Gastroesophageal sphincter (tissue), 4 donors: ENCODE results near the gene KPTN. TPM values are rescaled to one million over a fixed set of nuclear protein-coding genes. Genes with fewer than 3 reads are reported as not detected.

Source experiments
- ATAC-seq: fragments of 150-250 bp; one replicate; pipeline ENCODE4 v1.9.1; 2016; ENCODE audit warnings: mild to moderate bottlenecking, moderate library complexity
- H3K27ac ChIP-seq, 4 donors: fragments of 200-600 bp; sonication (generic) in 3 of 4; 1 replicate in 3 of 4; 2 replicates in 1 of 4; pipeline ENCODE4 v1.5.1; 2016 to 2019
- H3K27me3 ChIP-seq: fragments of 200-600 bp; sonication (generic); one replicate; pipeline ENCODE4 v1.5.1; 2019
- H3K36me3 ChIP-seq, 2 donors: fragments of 200-600 bp; sonication (generic); one replicate each; pipeline ENCODE4 v1.5.1; 2019; ENCODE audit warnings: control low read depth in 1 of 2
- H3K4me1 ChIP-seq, 3 donors: fragments of 200-600 bp; sonication (generic); 1 replicate in 2 of 3; 2 replicates in 1 of 3; pipeline ENCODE4 v1.5.1; 2016 to 2019; ENCODE audit warnings: control low read depth in 2 of 3
- H3K4me3 ChIP-seq, 2 donors: fragments of 200-600 bp; sonication (generic); one replicate each; pipeline ENCODE4 v1.5.1; 2019; ENCODE audit warnings: mild to moderate bottlenecking in 1 of 2, moderate library complexity in 1 of 2
- H3K9me3 ChIP-seq, 3 donors: fragments of 200-600 bp; sonication (generic); one replicate each; pipeline ENCODE4 v1.5.1; 2017 to 2019; ENCODE audit warnings: control low read depth in 2 of 3
- EP300 ChIP-seq: sonication (generic); formaldehyde crosslinking; IDR thresholded peaks from one replicate; pipeline ENCODE4 v1.6.1; 2017; ENCODE audit warnings: antibody characterized with exemption, mild to moderate bottlenecking
- POLR2A ChIP-seq, 2 donors: fragments of 450-650 bp; IDR thresholded peaks; one replicate each; pipeline ENCODE4 v1.6.1; 2017; ENCODE audit warnings: antibody characterized with exemption in 2 of 2, mild to moderate bottlenecking in 2 of 2, moderate library complexity in 1 of 2
- POLR2AphosphoS5 ChIP-seq: sonication (generic); formaldehyde crosslinking; IDR thresholded peaks from one replicate; pipeline ENCODE4 v1.6.1; 2017; ENCODE audit warnings: antibody characterized with exemption
- WGBS, 2 donors: methylation state at CpG; one replicate each; pipeline ENCODE4 v1.1.5; 2018; ENCODE audit warnings: low coverage in 1 of 2; 5-methylcytosine and 5-hydroxymethylcytosine counted together
- total RNA-seq, 4 donors: library from RNA; depleted of rRNA; stranded (reverse); fragments of >200 nt; gene quantifications; one replicate each; pipeline ENCODE4 v1.1.0, GENCODE V29; 2016
- TF ChIP-seq, protein P1 (sequence below), 4 experiments: fragments of 200-600 bp in 2 of 4; fragments of 450-650 bp in 2 of 4; sonication (generic) in 1 of 4; IDR thresholded peaks; one replicate each; pipeline ENCODE4 v1.5.1; 2017 to 2019; ENCODE audit warnings: antibody characterized with exemption in 4 of 4, mild to moderate bottlenecking in 2 of 4, moderate library complexity in 2 of 4

Gene KPTN
- total RNA-seq, 4 donors from 2014 or later = 2.4 to 4.3 (median 3.4) TPM

DNA sequence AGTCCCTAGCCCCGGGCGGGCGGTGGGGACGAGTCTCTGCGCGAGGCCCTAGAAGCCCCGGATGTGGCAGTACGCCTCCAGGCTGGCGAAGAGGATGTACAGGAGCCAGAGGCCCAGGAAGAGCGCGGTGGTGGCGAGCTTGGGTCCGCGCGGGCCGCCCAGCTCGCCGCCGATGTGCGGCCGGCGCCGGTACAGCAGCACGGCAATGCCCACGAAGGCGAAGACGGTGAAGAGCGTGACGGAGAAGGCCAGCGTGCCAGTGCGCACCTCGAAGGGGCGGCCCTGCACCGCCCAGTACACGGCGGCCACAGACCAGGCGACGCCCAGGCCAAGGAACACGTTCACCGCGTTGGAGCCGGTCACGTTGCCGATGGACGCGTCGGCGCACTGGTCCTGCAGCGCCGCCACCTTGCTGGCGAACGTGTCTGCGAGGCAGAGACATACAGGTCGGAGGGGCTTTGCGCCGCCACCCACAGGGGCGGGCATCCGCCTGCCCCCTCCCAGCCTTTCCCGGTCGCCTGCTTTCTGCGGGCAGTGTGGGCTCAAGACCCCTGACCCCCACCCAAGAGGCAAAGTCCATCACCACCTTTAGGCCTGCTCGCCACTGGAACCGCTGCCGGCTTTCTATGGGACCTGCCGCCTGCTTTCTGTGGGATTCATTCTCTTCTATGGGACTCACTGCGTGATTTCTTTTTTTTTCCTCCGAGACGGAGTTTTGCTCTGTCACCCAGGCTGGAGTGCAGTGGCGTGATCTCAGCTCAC is 53.8 kb downstream of the KPTN start:
- ATAC-seq = peak; percentile 15
- 5 to 24% methylated on average over 4 to 9 of the region's 69 CpGs for WGBS, 2 donors
- Histone ChIP-seq H3K9me3 (no peaks in the 10 kb centered on the region), H3K27me3 (peaks cover 66% of the 10 kb centered on the region), H3K4me3 (peak overlapping the region in 1 of 2 donors; percentile 12), H3K4me1 (peaks cover 0 to 42% (median 21%) of the 10 kb centered on the region in 3 donors), H3K27ac (no peak overlapping the region), H3K36me3 (no peaks in the 10 kb centered on the region)
- no peak for TF ChIP-seq EP300
- TF ChIP-seq, protein P1, sequence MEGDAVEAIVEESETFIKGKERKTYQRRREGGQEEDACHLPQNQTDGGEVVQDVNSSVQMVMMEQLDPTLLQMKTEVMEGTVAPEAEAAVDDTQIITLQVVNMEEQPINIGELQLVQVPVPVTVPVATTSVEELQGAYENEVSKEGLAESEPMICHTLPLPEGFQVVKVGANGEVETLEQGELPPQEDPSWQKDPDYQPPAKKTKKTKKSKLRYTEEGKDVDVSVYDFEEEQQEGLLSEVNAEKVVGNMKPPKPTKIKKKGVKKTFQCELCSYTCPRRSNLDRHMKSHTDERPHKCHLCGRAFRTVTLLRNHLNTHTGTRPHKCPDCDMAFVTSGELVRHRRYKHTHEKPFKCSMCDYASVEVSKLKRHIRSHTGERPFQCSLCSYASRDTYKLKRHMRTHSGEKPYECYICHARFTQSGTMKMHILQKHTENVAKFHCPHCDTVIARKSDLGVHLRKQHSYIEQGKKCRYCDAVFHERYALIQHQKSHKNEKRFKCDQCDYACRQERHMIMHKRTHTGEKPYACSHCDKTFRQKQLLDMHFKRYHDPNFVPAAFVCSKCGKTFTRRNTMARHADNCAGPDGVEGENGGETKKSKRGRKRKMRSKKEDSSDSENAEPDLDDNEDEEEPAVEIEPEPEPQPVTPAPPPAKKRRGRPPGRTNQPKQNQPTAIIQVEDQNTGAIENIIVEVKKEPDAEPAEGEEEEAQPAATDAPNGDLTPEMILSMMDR (IDR thresholded peaks at IDR 0.05) = peak in 3 of 4 experiments; percentile 37 to 47 (median 44)
- TF ChIP-seq POLR2A (IDR thresholded peaks at IDR 0.05) = no peak

DNA sequence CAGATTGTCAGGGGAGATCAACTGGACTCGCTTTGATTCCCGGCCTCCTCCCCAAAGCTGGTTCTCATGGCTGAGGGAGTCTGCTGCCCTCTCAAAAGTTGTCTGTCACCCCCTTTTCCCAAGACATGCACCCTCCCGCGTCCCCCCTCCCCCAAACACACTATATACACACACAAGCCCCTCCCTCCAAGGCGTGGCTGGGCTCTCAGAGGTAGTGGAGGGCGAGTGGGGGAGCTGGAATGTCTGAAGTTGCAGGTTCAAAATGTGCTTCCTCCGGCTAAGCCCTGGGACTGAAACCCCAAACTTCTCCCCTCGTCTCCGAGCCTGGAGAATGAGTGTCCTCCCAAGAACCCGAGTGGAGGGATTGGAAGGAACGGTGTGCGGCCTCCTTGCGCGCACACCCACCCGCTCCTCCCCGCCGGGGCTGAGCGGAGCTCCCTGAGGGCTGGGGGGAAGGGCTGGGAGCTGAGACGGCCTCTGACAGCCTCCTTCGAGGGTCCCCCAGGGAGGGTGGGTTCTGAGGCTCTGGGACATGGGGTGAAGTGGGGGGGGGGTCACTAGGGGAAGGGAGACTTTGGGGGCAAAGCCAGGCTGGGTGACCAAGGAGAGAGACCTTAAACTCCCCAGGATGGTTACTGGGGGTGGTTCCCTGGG is 54.8 kb downstream of the KPTN start:
- ATAC-seq = no peak
- Histone ChIP-seq H3K27me3 (peaks cover 66% of the 10 kb centered on the region), H3K4me3 (no peak overlapping the region), H3K27ac (no peak overlapping the region), H3K9me3 (no peaks in the 10 kb centered on the region), H3K36me3 (no peaks in the 10 kb centered on the region), H3K4me1 (peaks cover 0 to 42% (median 21%) of the 10 kb centered on the region in 3 donors)
- TF ChIP-seq EP300 (no peak), POLR2A (IDR thresholded peaks at IDR 0.05) (no peak)
- no CpG with 5 or more reads among the region's 20 CpGs for WGBS, 2 donors

DNA sequence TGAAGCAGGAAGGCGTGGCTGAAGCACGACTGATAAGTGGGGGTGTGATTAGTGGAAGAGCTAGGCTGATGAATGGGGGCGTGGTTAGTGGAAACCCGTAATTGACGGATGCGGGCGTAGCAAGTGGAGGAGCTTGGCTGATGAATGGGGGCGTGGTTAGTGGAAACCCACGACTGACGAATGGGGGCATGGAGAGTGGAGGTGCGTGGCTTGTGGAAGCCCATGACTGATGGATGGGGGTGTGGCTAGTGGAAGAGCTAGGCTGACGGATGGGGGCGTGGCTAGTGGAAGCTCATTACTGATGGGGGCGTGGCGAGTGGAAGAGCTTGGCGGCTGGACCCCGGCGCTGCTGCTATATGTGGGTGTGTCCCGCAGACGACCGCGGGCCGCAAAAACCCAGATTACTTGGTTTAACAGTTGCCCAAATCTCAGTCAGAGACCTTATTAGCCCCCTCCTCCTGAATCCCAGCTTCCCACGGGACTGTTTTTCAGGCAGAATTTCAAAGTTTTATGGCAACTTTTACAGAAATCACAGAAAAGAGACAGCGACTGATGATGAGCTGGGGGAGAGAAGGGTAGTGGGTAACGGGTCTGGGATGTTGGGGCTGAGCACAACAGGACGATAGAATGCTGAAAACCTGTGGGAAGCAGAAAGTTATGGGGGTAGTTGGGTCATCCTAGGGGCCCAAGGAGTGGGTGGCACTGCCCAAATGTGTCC is 55.7 kb downstream of the KPTN start:
- H3K4me1 ChIP-seq = peaks cover 0 to 39% (median 21%) of the 10 kb centered on the region in 3 donors
- no peaks in the 10 kb centered on the region for H3K36me3 ChIP-seq
- no peaks in the 10 kb centered on the region for H3K9me3 ChIP-seq
- H3K27ac ChIP-seq = peak overlapping the region in 3 of 4 donors; percentile 65 to 71 (median 66)
- peak; percentile 91 for ATAC-seq
- WGBS, 2 donors = 2% methylated on average over 9 to 26 of the region's 27 CpGs
- peak overlapping the region in 1 of 2 donors; percentile 7 for H3K4me3 ChIP-seq
- no peak for TF ChIP-seq POLR2A (IDR thresholded peaks at IDR 0.05)
- no peak for TF ChIP-seq POLR2AphosphoS5
- no peak for TF ChIP-seq EP300
- TF ChIP-seq, protein P1 (IDR thresholded peaks at IDR 0.05) = no peak
- peaks cover 72% of the 10 kb centered on the region for H3K27me3 ChIP-seq

DNA sequence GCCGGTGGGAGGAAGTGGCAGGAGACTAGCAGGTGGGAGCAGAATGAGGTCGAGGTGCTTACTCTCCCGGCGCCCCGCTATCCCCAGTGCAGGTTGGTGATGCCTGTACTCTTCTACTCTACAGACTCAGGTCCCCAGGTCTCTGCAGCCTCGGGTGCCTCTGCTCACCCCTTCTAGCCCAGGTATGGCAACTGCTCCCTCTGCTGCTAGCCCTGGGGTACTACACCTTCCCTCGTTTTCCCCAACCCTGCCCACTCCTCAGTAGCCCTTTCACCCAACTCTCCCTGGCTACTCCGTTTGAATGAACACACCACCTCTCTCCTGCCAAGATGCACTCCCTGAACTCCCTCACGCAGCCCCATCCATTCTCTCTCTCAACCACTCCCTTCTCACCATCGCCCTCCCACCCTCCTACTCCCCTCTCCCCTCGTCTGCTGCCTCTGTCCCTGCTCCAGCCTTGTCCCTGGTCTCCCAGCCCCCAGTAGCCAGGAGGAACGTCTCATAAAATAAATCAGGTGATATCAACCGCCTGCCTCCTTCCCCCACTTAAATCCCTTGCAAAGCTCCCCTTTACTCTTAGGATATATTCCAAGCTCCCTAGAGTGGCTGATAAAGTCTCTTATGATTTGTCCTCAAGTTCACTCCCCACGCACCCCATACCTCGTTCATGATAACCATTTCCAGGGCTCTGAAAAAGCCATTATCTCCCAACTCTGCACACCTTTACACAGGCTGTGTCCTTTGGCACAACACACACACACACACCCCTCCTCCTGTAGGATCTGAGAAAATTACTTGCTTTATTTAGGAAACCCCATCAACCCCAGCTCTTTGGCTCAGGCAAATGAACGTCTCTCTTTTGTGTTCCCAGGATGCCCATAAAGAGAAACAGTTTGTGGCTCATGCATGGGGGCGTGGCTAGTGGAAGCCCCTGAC is 56.5 kb downstream of the KPTN start:
- peak; percentile 48 for ATAC-seq
- peak overlapping the region in 3 of 4 donors; percentile 65 to 71 (median 66) for H3K27ac ChIP-seq
- WGBS, 2 donors = 2% methylated on average over 10 to 12 of the region's 17 CpGs
- H3K4me3 ChIP-seq = peak overlapping the region in 1 of 2 donors; percentile 7
- H3K27me3 ChIP-seq = peaks cover 77% of the 10 kb centered on the region
- H3K9me3 ChIP-seq = no peaks in the 10 kb centered on the region
- H3K4me1 ChIP-seq = peaks cover 0 to 36% (median 21%) of the 10 kb centered on the region in 3 donors
- no peaks in the 10 kb centered on the region for H3K36me3 ChIP-seq
- TF ChIP-seq POLR2A (IDR thresholded peaks at IDR 0.05) (no peak), POLR2AphosphoS5 (no peak)
- TF ChIP-seq, protein P1 (IDR thresholded peaks at IDR 0.05) = peak in 3 of 4 experiments; percentile 76 to 87 (median 86)

Other genes with a start within 250 kb of the KPTN start
- gene CCDC9, start 227.7 kb downstream of the KPTN start, total RNA-seq = 10 to 100 TPM; 17.3 to 36.9 (median 28.5) TPM
- 10 to 100 TPM in 2 of 4 donors, 1 to 10 TPM in 2; 5.0 to 14.7 (median 11.7) TPM for gene INAFM1, start 209.3 kb downstream of the KPTN start, total RNA-seq
- 10 to 100 TPM in 1 of 4 donors, 1 to 10 TPM in 3; 1.4 to 19.7 (median 7.0) TPM for gene C5AR1, start 174.4 kb downstream of the KPTN start, total RNA-seq
- 1 to 10 TPM in 2 of 4 donors, under 1 TPM in 2; 0.15 to 2.3 (median 1.2) TPM for gene C5AR2, start 152.0 kb downstream of the KPTN start, total RNA-seq
- gene DHX34, start 134.9 kb downstream of the KPTN start, total RNA-seq = 10 to 100 TPM in 2 of 4 donors, 1 to 10 TPM in 2; 8.7 to 16.0 (median 12.3) TPM
- gene MEIS3, start 64.7 kb downstream of the KPTN start, total RNA-seq = 10 to 100 TPM; 23.5 to 37.2 (median 30.3) TPM
- gene SLC8A2, start 12.3 kb downstream of the KPTN start, total RNA-seq = 10 to 100 TPM in 1 of 4 donors, 1 to 10 TPM in 3; 6.5 to 19.9 (median 9.5) TPM
- gene NAPA, start 30.8 kb upstream of the KPTN start, total RNA-seq = 100 to 1,000 TPM in 2 of 4 donors, 10 to 100 TPM in 2; 95.9 to 134 (median 112) TPM
- under 1 TPM in 1 of 4 donors, not detected in 3; 0.05 TPM for gene ZNF541, start 88.9 kb upstream of the KPTN start, total RNA-seq
- 10 to 100 TPM in 2 of 4 donors, 1 to 10 TPM in 2; 6.5 to 29.1 (median 11.5) TPM for gene BICRA, start 124.9 kb upstream of the KPTN start, total RNA-seq
- gene EHD2, start 229.2 kb upstream of the KPTN start, total RNA-seq = 100 to 1,000 TPM; 149 to 383 (median 159) TPM